NK-92 (cell line): ENCODE results near the gene LYRM1.
"Not testable (repeated sequence)": the region's sequence is repeated elsewhere in the genome, so short reads cannot be mapped to it uniquely, and the experiment has no call there.

ENCODE experiments used
- DNase-seq: peaks from one replicate; lab custom pipeline; 2025; ENCODE audit not compliant: unreplicated experiment; lab: John Stamatoyannopoulos, UW

Gene LYRM1

GRCh38 chr16:20973201-20973600 lies 72.6 kb downstream of the LYRM1 start:
- DNase-seq = not testable (repeated sequence)
